ENCODE results near the gene PITX3.

The PITX3 gene

DNA sequence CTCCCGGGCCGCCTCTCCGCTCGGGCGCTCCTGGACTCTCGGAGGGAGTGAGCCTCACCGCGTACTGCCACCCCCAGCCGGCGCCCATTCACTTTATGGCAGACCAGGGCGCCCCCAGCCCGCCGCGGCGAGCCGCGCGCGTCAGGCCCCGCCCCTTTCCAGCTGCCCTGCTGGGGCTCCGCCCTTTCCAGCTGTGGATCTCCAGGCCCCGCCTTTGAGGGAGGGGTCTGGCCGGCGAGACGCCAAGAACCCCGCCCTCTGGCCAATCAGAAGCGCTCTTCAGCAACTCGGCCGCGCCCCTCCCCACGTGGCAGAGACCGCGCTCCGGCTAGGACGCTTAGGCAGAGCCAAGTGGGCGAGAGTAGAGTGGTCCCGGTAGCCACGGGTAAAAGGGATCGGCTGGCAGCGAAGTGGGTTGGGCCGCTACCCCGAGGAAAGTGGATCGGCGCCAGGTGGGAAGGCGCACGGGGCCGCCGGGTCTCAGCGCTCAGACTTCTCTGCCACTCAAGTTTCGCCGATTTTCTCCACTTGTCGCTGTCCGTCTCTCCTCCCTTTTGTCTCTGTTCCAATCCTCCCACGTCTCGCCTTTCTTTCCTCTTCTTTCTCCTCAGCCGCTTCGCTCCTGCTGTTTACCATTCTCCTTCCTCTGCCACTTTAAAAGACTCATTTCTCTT, at the start of gene PITX3:
PITX3 (minus strand) TSS at position 69 of the 674 bp plus-strand sequence. CDS start 9,432 bp downstream, outside the sequence.
- peak; percentile 54 for FAIRE-seq

DNA sequence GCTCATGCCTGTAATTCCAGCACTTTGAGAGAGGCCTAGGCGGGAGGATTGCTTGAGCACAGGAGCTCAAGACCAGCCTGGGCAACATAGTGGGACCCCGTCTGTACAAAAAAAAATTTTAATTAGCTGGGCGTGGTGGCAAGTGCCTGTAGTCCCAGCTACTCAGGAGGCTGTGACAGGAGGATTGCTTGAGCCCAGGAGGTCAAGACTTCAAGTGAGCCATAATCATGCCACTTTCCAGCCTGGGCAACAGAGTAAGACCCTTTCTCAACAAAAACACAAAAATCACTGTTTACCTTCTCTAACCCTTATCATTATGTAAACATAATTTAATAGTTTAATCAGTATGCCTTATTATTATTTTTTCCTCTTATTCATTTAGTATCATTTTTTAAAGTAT, 48.5 kb upstream of the PITX3 start:
- FAIRE-seq = no peak

DNA sequence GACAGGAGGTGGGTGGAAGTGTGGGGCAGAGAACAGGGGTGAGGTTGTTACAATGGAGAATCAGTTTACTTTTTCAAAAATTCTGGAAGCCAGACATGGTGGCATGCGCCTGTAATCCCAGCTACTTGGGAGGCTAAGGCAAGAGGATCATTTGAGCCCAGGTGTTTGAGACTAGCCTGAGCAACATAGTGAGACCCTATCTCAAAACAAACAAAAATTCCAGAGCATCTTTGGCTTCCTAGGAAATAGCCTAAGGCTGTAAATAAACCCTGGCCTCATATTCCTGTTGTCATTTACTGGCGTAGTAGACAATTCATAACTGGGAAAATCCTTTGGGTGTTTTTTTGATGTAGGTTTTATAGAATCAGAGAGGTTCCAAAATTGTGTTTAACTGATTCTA, 48.0 kb upstream of the PITX3 start:
- no peak for FAIRE-seq

DNA sequence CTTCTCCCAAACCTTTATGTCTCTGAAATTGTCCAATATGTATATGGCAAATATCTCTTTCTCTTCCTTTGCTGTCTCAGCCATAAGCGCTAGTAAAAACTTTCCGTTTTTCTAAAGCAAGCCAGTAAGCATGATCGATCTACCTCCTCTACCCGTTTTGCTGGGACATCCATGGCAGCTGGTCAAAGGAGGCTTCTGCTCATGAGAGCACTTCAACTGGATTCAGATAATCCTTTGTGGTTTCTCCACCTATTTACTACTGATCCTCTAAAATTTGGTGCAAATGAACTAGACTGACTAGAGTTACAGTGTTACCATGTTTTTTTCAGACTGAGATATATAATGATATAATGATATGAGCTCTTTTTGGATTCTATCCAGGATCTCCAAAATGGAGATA, 46.7 kb upstream of the PITX3 start:
- no peak for FAIRE-seq

DNA sequence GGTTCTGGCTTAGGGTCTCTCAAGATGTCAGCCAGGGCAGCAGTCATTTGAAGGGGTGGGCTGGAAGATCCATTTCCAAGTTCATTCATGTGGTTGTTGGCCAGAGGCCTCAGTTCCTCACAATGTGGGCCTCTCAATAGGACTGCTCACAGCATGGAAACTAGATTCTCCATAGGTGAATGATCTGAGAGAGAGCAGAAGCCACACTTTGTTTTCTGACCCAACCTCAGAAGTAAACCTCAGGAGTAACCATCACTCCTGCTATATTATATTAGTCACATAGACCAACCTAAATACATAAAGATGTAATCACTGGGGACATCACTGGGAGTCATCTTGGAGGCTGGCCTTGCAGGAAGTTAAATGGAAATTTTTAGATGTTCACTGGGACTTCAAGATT, 46.2 kb upstream of the PITX3 start:
- no peak for FAIRE-seq

DNA sequence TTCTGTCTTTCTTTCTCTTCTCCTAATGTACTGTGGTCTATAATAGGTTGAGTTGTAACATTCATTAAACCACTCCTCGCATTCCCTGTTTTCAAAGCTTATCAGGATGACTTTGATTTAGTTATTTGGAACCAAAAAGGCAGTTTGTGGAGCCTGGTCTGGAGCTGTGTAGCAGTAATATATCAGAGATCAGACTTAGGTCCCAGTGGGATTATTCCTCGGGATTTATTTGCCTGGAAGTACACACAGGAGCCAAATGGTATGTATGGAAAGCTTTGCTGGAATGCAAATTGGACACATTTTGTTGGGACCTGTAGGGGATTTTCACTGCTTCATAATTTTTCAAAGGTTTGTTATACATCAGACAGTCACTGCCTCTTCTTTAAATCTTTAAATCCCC, 44.9 kb upstream of the PITX3 start:
- no peak for FAIRE-seq

DNA sequence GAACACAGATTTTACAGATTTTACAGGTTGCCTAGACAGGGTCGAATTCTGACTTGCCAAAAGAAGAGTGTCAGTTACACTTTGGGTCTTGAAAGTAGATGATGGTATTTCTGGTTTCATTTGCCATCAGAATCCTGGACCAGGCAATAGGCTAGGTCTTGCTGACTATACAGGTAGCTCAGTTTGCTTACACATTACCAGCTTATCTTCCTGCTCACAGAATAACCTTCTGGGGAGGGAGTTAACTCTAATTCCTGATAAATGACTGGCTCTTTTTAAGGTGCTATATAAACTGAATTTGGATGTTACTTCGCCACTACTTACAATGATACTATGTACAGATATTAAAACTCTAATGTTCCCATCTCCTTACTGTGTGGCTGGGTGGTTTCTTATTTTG, 43.8 kb upstream of the PITX3 start:
- FAIRE-seq = no peak

DNA sequence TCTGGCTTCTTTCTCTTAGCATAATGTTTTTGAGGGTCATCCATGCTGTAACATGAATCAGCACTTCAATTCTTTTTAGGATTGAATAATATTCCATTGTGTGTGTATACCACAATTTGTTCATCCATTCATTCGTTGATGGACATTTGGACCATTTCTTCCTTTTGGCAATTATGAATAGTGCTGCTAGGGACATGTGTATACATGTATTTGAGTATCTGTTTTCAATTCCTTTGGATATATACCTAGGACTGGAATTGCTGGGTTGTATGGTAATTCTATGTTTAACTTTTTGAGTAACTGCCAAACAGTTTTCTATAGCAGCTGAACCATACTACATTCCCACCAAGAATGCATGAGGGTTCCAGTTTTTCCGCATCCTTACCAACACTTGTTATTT, 43.2 kb upstream of the PITX3 start:
- FAIRE-seq = no peak

DNA sequence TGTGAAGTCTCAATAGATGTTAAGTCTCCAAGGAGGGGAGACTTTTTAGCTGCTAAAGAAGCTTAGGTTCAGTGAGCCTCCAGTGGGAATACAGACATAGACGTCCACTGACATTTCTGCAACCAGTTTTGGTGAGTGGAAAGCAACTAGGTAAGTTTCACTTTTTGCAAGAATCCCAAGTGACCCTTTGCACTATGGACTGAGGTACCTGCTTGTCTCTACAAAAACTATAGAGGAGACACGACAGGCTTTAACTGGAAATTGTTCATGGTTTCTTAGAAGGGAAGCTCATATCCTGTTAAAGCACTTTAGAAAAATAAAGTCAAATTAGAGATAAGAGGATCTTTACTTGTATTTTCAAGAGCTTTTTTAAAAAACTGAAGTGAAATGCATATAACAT, 42.6 kb upstream of the PITX3 start:
- FAIRE-seq = no peak

DNA sequence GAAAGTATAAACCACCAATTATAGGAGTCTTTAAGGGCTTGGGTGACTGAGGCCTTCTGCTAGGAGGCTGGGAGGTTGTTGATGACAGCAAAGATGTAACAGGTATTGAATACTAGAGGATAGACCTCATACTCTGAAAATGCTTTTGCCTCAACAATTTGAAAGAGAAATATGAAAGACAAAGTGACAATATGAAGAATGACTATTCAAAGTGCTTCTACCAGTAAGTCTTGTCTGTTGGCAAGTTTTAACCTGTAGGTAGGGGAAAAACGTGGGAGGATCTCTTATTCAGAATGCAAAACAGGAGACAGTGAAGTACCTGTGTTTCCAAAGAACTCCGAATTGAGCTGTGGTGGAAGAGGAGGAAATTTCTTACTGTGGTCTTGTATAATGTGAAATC, 42.2 kb upstream of the PITX3 start:
- no peak for FAIRE-seq

DNA sequence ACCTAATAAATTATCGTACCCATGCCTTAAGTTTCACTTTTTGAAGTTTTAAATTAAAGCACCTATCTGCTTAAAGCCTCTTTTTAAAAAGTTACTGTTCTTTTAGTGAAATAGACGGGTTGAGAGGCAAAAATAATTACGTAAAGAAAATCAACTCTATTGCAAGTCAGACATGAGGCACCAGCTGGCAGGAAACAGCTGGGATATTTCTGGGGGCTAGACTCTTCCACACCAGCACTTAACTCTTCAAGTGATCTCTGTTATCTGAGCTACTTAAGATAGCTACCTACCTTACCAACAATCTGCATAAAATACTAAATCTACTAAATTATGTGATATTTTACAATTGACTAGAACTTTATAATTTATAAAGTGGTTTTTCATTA, 39.8 kb upstream of the PITX3 start:
- FAIRE-seq = no peak

DNA sequence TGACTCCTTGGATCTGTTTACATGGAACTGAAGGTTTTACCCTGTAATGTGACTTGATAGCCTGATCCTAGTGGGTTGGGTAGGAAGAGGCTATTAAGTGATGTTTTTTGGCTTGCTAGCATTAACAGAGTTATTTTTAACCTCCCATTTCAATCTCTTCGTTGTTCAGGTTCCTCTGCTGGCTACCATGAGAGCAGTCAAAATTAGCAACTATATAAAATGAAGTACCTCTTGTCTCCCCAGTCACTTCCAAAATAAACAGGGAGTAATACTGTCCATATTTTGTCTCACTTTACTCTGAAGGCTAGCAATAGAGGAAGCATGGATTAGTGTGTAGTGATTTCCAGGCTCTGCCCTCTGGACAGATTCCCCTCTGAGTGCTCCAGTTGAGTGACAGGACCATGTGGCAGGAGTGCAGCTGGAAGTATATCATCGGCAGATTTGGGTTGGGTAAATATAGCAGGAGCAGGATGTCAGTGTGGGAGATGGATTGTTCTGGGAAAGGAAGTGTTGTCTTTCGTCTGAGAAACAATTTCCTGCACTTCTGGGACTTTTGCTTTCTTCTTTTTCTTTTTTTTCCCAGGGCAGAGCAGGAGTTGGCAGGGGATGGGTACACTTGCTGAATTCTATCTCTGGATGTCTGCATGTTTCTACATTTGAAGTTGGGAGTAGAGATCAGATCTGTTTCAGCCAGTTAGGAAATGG, 39.2 kb upstream of the PITX3 start:
- FAIRE-seq = no peak

DNA sequence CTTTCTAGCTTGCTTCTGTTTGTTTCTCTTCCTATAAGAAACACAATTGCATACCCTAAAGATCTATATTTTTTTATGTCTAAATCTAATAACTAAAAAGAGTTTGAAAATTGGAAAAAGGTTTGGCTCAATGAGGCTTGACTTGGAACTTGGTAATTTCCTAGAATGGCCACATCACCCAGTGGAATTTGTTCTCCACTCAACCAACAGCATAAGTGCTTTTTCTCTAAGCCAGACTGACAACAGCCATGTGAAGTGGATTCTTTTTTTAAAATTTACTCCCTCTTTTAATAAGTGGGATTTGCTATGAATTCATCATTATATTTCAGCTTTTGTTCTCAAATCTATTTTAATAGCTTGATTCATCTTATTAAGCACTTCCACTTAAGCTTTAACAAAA, 37.8 kb upstream of the PITX3 start:
- peak; percentile 60 for FAIRE-seq

DNA sequence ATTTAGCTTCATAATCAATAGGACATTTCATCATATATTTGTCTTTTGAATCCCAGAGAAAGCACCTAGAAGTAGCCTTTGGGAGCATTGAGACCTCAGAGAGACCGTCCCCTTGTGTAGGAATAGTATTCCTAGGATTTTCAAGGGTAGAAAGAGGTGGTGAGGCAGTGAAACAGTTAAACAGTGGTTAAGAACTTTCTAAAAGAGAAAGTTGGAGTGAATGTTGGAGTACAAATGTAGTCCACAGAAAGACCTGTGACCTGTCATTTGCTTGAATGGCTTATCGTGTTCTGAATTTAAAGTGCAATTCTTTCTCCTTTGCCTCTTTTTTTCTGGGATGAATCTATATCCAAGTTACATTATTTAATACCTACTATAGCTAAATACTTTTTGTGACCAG, 34.0 kb upstream of the PITX3 start:
- FAIRE-seq = no peak

DNA sequence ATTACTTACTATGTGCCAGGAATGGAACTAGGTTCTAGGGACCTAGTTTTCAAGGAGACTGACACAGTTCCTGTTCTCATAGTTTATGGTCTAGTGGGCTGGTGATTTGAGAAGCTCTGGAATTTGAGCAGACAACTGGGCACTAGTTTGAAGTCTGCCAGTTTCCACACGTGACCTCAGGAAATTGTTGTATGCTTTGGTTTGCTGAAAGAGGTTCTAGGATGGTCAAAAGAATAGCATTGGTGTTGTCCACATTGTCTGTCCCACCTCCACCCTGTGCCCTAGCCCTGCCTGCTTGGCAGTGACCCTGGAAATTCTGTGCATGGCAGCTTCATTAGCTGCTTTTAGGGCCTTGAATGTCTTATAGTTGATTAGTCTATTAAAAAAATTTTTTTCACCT, 32.8 kb upstream of the PITX3 start:
- no peak for FAIRE-seq

DNA sequence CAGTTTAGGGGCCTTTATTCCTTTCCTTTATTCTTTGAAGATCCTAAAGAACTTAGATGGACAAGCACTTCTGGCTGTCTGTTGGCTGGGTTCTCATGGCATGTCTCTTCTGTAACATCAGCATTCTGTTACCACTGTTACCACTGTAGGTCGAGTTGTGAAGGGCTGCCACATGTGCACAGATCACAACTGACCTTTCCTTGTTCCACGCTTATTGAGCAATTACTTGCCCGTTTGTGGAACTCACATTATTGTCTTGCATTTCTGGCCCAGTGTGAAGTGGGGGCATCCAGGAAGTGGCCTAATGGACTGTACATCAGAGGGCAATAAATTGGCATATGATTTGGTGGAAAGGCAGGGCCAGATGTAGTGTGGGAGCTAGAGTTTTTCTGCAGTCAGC, 27.7 kb upstream of the PITX3 start:
- FAIRE-seq = no peak

DNA sequence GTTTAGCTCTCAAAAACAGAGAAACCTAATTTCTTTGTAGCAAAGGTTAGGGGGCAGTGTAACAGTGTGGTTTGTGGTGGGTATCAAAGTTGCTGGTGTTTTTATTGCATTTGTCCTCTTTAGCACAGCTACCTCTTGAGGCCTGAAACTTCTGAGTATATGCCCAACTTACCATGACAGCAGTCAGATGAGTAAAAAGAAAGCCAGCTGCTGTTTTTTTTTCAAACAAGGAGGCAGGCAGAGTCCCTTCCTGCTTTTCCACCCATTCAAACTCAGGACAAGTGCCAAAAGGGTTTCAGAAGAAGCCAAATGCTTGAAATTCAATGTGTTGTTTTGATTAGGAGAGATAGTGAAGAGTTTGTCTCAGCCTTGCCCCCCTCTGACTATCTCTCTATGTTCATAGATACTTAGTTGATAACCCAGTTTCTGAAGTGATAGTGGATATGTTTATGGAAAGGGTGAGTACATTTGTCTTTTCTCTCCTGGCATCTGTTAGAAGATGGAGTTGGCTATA, 27.1 kb upstream of the PITX3 start:
- no peak for FAIRE-seq

DNA sequence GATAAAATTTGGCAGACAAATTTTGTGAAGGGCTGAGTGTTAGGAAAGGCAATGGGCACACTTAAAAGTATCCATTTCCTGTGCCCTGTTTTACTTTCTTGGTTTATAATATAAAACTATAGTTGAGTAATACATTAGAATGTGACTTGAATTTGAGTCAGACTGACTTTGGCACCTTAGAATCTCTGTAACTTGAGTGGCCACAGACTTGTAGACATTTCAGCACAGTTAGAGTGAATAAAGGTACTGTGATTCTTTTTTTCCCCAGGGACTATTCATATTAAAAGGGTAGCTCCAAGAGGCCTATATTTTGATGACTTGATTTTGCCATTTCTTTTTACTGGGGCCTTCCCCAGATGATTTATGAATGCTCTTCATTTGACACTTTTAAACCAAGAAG, 26.4 kb upstream of the PITX3 start:
- no peak for FAIRE-seq

DNA sequence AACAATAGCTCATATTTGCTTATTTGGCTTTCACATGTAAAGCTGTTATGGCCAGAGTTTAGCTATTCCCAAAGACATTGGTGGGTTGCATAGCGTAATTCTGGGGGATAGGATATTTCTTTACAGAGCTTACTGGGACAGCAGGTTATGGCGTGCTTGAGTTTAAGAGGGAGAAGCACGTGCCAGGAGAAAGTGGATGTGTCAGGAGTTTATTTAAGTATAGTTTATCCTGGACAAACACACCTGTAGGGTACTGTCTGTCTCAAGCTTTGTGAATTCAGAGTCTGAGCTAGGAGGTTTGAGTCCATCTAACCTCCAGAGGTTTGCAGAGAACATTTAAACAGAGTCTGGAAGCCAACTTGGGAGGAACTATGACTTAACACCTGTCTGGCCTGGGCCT, 25.4 kb upstream of the PITX3 start:
- FAIRE-seq = no peak

DNA sequence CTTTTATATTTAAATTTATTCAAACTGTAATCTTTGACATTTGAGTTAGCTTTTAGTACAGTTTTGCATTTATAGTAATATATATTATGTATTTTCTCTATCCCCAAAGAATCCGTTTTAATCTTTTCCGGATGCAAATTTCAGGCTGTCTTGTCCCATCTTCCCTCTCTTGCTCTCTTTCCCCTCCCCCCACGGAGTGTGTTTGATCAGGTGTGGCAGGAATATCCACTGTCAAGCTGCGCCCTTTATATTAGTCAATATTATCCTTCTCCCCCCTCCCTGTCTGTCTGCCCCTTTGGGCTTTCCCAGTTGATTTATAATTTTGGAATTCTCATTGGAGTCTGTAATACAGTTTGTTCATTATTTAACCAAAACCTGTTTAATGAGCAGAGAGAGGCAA, 23.1 kb upstream of the PITX3 start:
- FAIRE-seq = no peak

DNA sequence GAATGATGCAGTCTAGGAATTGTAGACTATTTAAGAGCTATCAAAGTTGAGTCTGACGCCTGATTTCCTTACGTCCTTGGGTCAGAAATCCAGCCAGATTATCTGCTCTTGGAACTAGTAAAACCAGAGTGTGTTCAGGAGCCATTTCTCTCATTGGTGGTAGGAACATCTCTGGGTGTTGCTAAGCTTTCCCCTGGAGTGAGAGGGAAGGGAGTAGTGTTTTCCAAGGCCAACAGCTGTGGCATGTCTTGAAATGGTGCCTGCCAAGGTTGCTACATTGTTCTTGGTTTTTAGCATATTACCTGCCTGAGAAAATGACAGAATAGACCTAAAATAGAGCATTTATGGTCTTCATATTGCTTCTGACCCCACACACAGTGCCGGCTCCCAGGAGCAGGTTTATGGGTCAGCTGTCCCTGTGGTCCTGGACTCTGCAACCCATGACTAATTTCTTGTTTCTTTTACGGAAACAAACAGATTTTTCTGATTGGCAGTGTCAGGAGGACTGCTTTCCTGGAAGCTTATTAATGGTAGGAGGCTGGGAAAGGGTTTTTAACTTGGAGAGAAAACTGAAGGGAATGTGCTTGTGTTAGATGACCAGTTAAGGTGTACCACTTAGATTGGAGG, 21.5 kb upstream of the PITX3 start:
- no peak for FAIRE-seq

DNA sequence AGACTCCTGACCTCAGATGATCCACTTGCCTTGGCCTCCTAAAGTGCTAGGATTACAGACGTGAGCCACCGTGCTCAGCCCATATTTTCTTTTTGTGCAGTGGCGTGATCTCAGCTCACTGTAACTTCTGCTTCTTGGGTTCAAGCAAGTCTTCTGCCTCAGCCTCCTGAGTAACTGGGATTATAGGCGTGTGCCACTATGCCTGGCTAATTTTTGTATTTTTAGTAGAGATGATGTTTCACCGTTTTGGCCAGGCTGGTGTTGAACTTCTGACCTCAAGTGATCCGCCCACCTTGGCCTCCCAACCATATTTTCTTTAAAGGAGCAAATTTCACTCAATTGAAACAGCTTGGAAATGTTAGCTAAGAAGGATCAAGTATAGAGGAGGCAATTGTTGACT, 20.5 kb upstream of the PITX3 start:
- FAIRE-seq = no peak

DNA sequence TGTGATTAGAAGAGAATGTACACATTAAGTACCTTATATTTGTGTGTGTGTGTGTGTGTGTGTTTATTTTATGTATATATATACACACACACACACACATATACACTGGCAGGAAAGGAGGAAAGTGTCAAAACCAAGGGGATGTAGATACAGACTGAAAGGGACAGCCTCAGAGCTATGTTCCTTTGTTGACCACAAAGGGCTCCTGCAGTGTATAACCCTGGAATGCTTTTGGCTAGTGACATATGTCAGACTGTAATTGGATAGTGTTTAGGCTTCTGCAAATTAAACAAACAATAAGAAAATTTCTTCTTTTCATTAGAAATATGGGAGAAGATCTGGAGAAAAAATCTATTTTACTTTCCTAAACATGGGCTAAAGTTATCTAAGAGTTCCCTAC, 19.9 kb upstream of the PITX3 start:
- no peak for FAIRE-seq

DNA sequence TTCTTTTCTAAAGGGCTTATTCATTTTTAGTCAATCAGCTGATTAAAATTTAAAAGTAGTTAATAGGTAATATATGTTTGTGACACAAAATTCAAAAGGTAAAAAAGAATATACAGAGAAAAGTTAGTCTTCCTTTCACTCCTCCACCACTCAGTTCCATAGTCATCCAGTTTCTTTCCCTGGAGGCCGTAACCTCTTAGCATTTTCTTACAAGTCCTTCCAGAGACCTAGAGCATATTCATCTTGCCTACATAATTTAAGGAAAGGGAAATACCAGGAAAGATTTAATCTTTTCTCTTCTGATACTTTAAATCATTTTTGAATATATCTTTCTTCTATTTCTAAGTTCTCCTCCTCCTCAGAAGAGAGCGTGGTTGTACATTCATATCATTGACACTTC, 14.1 kb upstream of the PITX3 start:
- FAIRE-seq = no peak
